GM12878 (cell line): ENCODE results near the gene PDE9A. TPM values are rescaled to one million over a fixed set of nuclear protein-coding genes. Genes with fewer than 3 reads are reported as not detected.

ENCODE experiments used
- NR2F1 ChIP-seq: fragments of 450-650 bp; conservative IDR thresholded peaks from 2 replicates; pipeline ENCODE4 v1.6.1; 2017; ENCODE audit warnings: mild to moderate bottlenecking
- PBX3 ChIP-seq: IDR thresholded peaks from 2 replicates; pipeline ENCODE4 v1.6.1; 2011; ENCODE audit warnings: mild to moderate bottlenecking, low read depth, low read length, moderate library complexity; ENCODE audit not compliant: insufficient replicate concordance
- RFX5 ChIP-seq: IDR thresholded peaks from 2 replicates; pipeline ENCODE4 v1.6.1; 2011; ENCODE audit warnings: low read depth, low read length, improper control_type of control experiment
- polyA plus RNA-seq, 11 experiments: library from polyadenylated mRNA; depleted of rRNA in 4 of 11; unstranded in 6 of 11; stranded (reverse) in 5 of 11; fragments of >200 nt; fragmentation: Nextera tagmentation in 4 of 11; fragmentation: Illumina TruSeq in 1 of 11; extraction: Ambion mirVana in 4 of 11; extraction: Trizol in 1 of 11; gene quantifications; 1 replicate in 1 of 11; 2 replicates in 10 of 11; pipeline versions ENCODE4 v1.2.1 to v1.2.3, GENCODE V29; 2011 to 2016; ENCODE audit warnings: inconsistent platforms in 2 of 11, missing spikeins in 2 of 11, low read depth in 1 of 11
- total RNA-seq, 4 experiments: library from RNA; depleted of rRNA in 3 of 4; stranded (reverse); fragments of >200 nt in 3 of 4; fragmentation: Illumina TruSeq in 1 of 4; extraction: Trizol in 1 of 4; gene quantifications; 2 replicates each; pipeline versions ENCODE4 v1.2.1 to v1.2.3, GENCODE V29; 2013 to 2021
- TF ChIP-seq, protein P1 (sequence below): fragments of 450-650 bp; IDR thresholded peaks from 2 replicates; pipeline ENCODE4 v1.6.1; 2016; ENCODE audit warnings: mild to moderate bottlenecking, moderate library complexity, borderline replicate concordance
- TF ChIP-seq, protein P2 (sequence below): fragments of 450-650 bp; formaldehyde crosslinking; IDR thresholded peaks from 2 replicates; pipeline ENCODE4 v1.4.0; 2020; ENCODE audit warnings: mild to moderate bottlenecking, moderate library complexity

The PDE9A gene
- total and polyA plus RNA-seq, 10 of the 15 experiments (the other 5 are each of a cell fraction or from before 2014, with no cell fraction given), result 0.08 to 0.45 (median 0.20) TPM; not detected in 1

DNA sequence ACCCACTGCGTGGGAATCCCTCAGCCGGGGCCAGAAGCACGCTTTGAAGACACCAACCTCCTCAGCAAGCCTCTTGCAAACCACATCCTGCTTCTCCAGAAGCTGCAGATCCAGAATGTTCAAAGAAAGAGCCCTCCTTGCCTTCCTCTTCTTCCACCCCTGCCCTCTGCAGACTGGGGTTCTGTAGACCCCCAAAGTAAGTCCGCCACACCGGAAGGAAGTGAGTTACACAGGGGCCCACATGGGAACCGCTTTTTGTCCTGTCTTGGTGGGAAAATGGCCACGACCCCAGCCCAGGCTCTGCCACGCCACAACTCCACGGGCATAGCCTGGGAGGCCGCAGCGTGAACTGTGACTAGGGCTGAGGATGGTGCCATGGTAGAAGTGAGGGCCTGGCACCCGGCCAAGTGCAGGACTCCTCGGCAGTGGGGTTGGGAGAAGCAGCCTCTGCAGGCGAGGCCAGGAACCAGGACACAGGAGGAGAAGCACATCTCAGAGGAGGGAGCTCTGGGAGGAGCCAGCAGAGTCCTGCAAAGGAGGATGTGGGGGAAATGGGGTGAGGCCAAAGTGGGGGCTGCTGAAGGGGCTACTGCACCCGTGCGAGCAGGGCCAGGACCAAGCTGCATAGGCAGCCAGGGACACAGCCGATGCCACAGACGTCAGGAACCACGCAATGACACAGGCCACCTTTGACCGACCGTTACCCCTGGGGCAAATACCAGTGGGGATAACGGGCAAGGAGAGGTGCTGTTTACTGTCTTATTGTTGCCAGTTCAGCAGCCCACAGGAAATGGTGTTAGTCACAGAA, 30.9 kb downstream of the PDE9A start (continued):
- TF ChIP-seq, protein P1, sequence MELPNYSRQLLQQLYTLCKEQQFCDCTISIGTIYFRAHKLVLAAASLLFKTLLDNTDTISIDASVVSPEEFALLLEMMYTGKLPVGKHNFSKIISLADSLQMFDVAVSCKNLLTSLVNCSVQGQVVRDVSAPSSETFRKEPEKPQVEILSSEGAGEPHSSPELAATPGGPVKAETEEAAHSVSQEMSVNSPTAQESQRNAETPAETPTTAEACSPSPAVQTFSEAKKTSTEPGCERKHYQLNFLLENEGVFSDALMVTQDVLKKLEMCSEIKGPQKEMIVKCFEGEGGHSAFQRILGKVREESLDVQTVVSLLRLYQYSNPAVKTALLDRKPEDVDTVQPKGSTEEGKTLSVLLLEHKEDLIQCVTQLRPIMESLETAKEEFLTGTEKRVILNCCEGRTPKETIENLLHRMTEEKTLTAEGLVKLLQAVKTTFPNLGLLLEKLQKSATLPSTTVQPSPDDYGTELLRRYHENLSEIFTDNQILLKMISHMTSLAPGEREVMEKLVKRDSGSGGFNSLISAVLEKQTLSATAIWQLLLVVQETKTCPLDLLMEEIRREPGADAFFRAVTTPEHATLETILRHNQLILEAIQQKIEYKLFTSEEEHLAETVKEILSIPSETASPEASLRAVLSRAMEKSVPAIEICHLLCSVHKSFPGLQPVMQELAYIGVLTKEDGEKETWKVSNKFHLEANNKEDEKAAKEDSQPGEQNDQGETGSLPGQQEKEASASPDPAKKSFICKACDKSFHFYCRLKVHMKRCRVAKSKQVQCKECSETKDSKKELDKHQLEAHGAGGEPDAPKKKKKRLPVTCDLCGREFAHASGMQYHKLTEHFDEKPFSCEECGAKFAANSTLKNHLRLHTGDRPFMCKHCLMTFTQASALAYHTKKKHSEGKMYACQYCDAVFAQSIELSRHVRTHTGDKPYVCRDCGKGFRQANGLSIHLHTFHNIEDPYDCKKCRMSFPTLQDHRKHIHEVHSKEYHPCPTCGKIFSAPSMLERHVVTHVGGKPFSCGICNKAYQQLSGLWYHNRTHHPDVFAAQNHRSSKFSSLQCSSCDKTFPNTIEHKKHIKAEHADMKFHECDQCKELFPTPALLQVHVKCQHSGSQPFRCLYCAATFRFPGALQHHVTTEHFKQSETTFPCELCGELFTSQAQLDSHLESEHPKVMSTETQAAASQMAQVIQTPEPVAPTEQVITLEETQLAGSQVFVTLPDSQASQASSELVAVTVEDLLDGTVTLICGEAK, result no peak
- TF ChIP-seq, protein P2, sequence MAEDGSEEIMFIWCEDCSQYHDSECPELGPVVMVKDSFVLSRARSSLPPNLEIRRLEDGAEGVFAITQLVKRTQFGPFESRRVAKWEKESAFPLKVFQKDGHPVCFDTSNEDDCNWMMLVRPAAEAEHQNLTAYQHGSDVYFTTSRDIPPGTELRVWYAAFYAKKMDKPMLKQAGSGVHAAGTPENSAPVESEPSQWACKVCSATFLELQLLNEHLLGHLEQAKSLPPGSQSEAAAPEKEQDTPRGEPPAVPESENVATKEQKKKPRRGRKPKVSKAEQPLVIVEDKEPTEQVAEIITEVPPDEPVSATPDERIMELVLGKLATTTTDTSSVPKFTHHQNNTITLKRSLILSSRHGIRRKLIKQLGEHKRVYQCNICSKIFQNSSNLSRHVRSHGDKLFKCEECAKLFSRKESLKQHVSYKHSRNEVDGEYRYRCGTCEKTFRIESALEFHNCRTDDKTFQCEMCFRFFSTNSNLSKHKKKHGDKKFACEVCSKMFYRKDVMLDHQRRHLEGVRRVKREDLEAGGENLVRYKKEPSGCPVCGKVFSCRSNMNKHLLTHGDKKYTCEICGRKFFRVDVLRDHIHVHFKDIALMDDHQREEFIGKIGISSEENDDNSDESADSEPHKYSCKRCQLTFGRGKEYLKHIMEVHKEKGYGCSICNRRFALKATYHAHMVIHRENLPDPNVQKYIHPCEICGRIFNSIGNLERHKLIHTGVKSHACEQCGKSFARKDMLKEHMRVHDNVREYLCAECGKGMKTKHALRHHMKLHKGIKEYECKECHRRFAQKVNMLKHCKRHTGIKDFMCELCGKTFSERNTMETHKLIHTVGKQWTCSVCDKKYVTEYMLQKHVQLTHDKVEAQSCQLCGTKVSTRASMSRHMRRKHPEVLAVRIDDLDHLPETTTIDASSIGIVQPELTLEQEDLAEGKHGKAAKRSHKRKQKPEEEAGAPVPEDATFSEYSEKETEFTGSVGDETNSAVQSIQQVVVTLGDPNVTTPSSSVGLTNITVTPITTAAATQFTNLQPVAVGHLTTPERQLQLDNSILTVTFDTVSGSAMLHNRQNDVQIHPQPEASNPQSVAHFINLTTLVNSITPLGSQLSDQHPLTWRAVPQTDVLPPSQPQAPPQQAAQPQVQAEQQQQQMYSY (CRISPR knock-in tag), result no peak
- TF ChIP-seq RFX5 (no peak), PBX3 (no peak), NR2F1 (no peak)
- TF ChIP-seq, all 136 proteins: peak for 0
